SU-DHL-6 (cell line): ENCODE results near the gene WNK1.

Experiments
- CTCF ChIP-seq: fragments of 200-600 bp; sonication (generic); IDR thresholded peaks from one replicate; pipeline ENCODE4 v1.5.1; 2017; ENCODE audit warnings: antibody characterized with exemption, mild to moderate bottlenecking, low read length, moderate library complexity; ENCODE audit not compliant: insufficient read depth, poor library complexity, severe bottlenecking
- EZH2phosphoT487 ChIP-seq: fragments of 200-600 bp; sonication (generic), shearing (Covaris generic); conservative IDR thresholded peaks from 2 replicates; pipeline ENCODE4 v1.6.1; 2018; ENCODE audit warnings: mild to moderate bottlenecking, antibody characterized with exemption, low read length, moderate library complexity, mixed read lengths

GRCh38 chr12:944211-944610 lies 191.8 kb downstream of the WNK1 start:
- TF ChIP-seq CTCF (no peak), EZH2phosphoT487 (no peak)
